HepG2 (cell line): ENCODE data around the gene NPDC1. TPM values are rescaled to one million over a fixed set of nuclear protein-coding genes. Genes with fewer than 3 reads are reported as not detected.

Experiments used
- BRCA1 ChIP-seq: sonication (generic); formaldehyde crosslinking; IDR thresholded peaks from 2 replicates; pipeline ENCODE4 v1.4.0; 2020; ENCODE audit warnings: missing genetic modification reagents
- ELF3 ChIP-seq: IDR thresholded peaks from 2 replicates; pipeline ENCODE4 v1.6.1; 2016; ENCODE audit warnings: missing genetic modification reagents, missing compliant biosample characterization
- EZH2 ChIP-seq: conservative IDR thresholded peaks from 2 replicates; pipeline ENCODE4 v1.6.1; 2012; ENCODE audit warnings: mild to moderate bottlenecking, low read depth, low read length, moderate library complexity
- FOXA3 ChIP-seq: IDR thresholded peaks from 2 replicates; pipeline ENCODE4 v1.6.1; 2016; ENCODE audit warnings: missing genetic modification reagents, missing compliant biosample characterization
- GATA4 ChIP-seq: sonication (generic); IDR thresholded peaks from 2 replicates; pipeline ENCODE4 v1.6.1; 2016; ENCODE audit warnings: antibody characterized with exemption, low read depth, borderline replicate concordance
- GTF2F1 ChIP-seq: fragments of 150-350 bp; IDR thresholded peaks from 2 replicates; pipeline ENCODE4 v1.6.1; 2014; ENCODE audit warnings: low read length
- IRX3 ChIP-seq: sonication (generic); formaldehyde crosslinking; IDR thresholded peaks from 2 replicates; pipeline ENCODE4 v1.8.1; 2023; ENCODE audit warnings: mild to moderate bottlenecking, low read depth, missing genetic modification reagents, borderline replicate concordance
- JARID2 ChIP-seq: sonication (generic); formaldehyde crosslinking; IDR thresholded peaks from 2 replicates; pipeline ENCODE4 v1.8.1; 2023; ENCODE audit warnings: missing genetic modification reagents, inconsistent platforms; ENCODE audit not compliant: insufficient replicate concordance
- KAT2B ChIP-seq: fragments of 150-350 bp; IDR thresholded peaks from 2 replicates; pipeline ENCODE4 v1.6.1; 2014; ENCODE audit warnings: low read depth, low read length, borderline replicate concordance
- RNF2 ChIP-seq: fragments of 450-650 bp; conservative IDR thresholded peaks from 2 replicates; pipeline ENCODE4 v1.6.1; 2016; ENCODE audit warnings: low read depth
- SATB2 ChIP-seq: sonication (generic); formaldehyde crosslinking; IDR thresholded peaks from 2 replicates; pipeline ENCODE4 v1.5.0; 2020; ENCODE audit warnings: missing genetic modification reagents
- SNAI1 ChIP-seq: sonication (generic); formaldehyde crosslinking; IDR thresholded peaks from 2 replicates; pipeline ENCODE4 v1.5.0; 2020; ENCODE audit warnings: mild to moderate bottlenecking, missing genetic modification reagents, borderline replicate concordance
- SP5 ChIP-seq: IDR thresholded peaks from 2 replicates; pipeline ENCODE4 v1.6.1; 2016; ENCODE audit warnings: low read depth, borderline replicate concordance
- SRY ChIP-seq: sonication (generic); formaldehyde crosslinking; IDR thresholded peaks from 2 replicates; pipeline ENCODE4 v1.8.0; 2022; ENCODE audit warnings: mild to moderate bottlenecking, missing genetic modification reagents
- TBX3 ChIP-seq: fragments of 450-650 bp; IDR thresholded peaks from 2 replicates; pipeline ENCODE4 v1.6.1; 2017; ENCODE audit warnings: antibody characterized with exemption, mild to moderate bottlenecking, inconsistent platforms, borderline replicate concordance
- YEATS2 ChIP-seq: sonication (generic); formaldehyde crosslinking; IDR thresholded peaks from 2 replicates; pipeline ENCODE4 v1.4.0; 2020; ENCODE audit warnings: missing genetic modification reagents, borderline replicate concordance
- ZBTB21 ChIP-seq: sonication (generic); formaldehyde crosslinking; IDR thresholded peaks from 2 replicates; pipeline ENCODE4 v1.4.0; 2020; ENCODE audit warnings: missing genetic modification reagents
- ZBTB42 ChIP-seq: sonication (generic); formaldehyde crosslinking; IDR thresholded peaks from 2 replicates; pipeline ENCODE4 v1.5.0; 2020; ENCODE audit warnings: mild to moderate bottlenecking, missing genetic modification reagents
- ZNF256 ChIP-seq: sonication (generic); formaldehyde crosslinking; conservative IDR thresholded peaks from 2 replicates; pipeline ENCODE4 v1.4.0; 2020; ENCODE audit warnings: missing genetic modification reagents
- ZNF34 ChIP-seq: sonication (generic); formaldehyde crosslinking; IDR thresholded peaks from 2 replicates; pipeline ENCODE4 v1.4.0; 2020; ENCODE audit warnings: mild to moderate bottlenecking, missing genetic modification reagents, borderline replicate concordance
- ZNF501 ChIP-seq: sonication (generic); formaldehyde crosslinking; IDR thresholded peaks from 2 replicates; pipeline ENCODE4 v1.5.1; 2020; ENCODE audit warnings: mild to moderate bottlenecking, moderate library complexity, missing genetic modification reagents
- ZNF567 ChIP-seq: sonication (generic); formaldehyde crosslinking; IDR thresholded peaks from 2 replicates; pipeline ENCODE4 v1.8.1; 2023; ENCODE audit warnings: mild to moderate bottlenecking, missing genetic modification reagents, borderline replicate concordance
- polyA plus RNA-seq, 8 experiments: library from polyadenylated mRNA; depleted of rRNA in 3 of 8; stranded (reverse) in 7 of 8; unstranded in 1 of 8; fragments of >200 nt; fragmentation: Illumina TruSeq in 4 of 8; extraction: Trizol in 4 of 8; gene quantifications; 2 replicates each; pipeline versions ENCODE4 v1.2.1 to v1.2.3, GENCODE V29; 2011 to 2016; ENCODE audit warnings: low read depth in 4 of 8, missing spikeins in 1 of 8, mixed read lengths in 1 of 8; ENCODE audit not compliant: insufficient read depth in 1 of 8
- total RNA-seq, 5 experiments: library from RNA; depleted of rRNA; stranded (reverse); fragments of >200 nt; fragmentation: Illumina TruSeq; extraction: Trizol; gene quantifications; 2 replicates each; pipeline ENCODE4 v1.2.3, GENCODE V29; 2016; ENCODE audit warnings: low read depth in 1 of 5
- TF ChIP-seq, protein P1 (sequence below): sonication (generic); formaldehyde crosslinking; IDR thresholded peaks from 2 replicates; pipeline ENCODE4 v1.4.0; 2020; ENCODE audit warnings: missing genetic modification reagents
- TF ChIP-seq, protein P2 (sequence below): sonication (generic); formaldehyde crosslinking; IDR thresholded peaks from 2 replicates; pipeline ENCODE4 v1.4.0; 2020; ENCODE audit warnings: mild to moderate bottlenecking, missing genetic modification reagents
- TF ChIP-seq, protein P3 (sequence below): sonication (generic); formaldehyde crosslinking; IDR thresholded peaks from 2 replicates; pipeline ENCODE4 v1.8.0; 2022; ENCODE audit warnings: mild to moderate bottlenecking, missing genetic modification reagents

Gene NPDC1
- total and polyA plus RNA-seq, 2 of the 13 experiments (the other 11 are each of a cell fraction or from before 2014, with no cell fraction given) = 0.84 to 5.4 TPM

DNA sequence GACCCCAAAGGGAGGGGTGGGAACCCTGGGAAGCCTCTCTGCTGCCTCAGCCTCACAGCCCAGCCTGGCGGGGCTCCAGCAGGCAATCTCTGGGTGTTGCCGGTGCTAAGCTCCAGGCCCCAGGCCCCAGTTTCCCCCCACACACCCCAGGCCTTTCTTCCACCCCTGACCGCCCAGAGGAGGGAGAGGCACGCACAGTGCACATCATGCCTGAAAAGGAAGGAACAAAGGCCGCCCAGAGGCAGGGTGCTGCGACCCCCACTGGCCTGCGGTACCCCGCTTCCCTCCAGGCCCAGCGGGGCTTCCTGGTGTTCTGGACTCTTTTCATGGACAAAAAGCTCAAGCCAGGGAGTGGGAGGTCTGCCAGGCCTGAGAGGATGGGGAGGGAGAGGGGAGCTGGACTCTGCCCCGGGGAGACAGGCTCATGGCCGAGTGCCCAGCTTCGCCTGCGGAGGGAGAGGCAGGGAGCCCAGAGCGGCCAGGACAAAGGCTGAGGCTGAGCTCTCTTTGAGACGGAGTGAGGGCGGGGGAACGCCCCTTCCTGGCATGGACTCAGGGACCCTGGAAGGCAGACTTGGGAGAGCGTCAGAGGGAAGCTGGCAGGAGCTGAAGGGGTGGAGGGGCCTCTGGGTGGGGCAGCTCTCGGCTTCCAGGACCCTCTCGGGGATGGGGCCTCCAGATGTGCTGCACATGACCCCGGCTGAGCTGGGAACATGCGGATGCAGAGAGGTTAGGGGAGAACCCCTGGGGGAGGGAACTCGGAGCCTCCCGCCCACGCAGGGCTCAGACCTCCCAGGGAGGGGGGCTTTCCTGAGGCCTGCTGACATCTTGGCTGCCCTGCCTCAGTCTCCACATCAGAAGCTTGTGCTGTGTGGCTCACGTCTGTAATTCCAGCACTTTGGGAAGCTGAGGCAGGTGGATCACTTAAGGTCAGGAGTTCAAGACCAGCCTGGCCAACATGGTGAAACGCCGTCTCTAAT lies 9.7 kb upstream of the NPDC1 start (continued):
- TF ChIP-seq JARID2 (CRISPR knock-in tag) (no peak), ZNF34 (CRISPR knock-in tag) (no peak), BRCA1 (CRISPR knock-in tag) (no peak), ZNF567 (CRISPR knock-in tag) (no peak; the same call in 1 of the 2 replicates), ZBTB21 (no peak), SATB2 (CRISPR knock-in tag) (no peak), FOXA3 (peak; percentile 19; the same call in 1 of the 2 replicates), KAT2B (no peak), SRY (CRISPR knock-in tag) (0 out of 2 replicates have a peak, but pooled peaks have one; percentile 3), GTF2F1 (no peak), TBX3 (no peak), ZBTB42 (CRISPR knock-in tag) (peak; percentile 63; the same call in 1 of the 2 replicates), ZNF256 (CRISPR knock-in tag) (no peak; the same call in 1 of the 2 replicates), IRX3 (CRISPR knock-in tag) (0 out of 2 replicates have a peak, but pooled peaks have one; percentile 5), SP5 (peak; percentile 89), GATA4 (no peak; the same call in 1 of the 2 replicates), RNF2 (no peak), SNAI1 (CRISPR knock-in tag) (peak; percentile 31; the same call in 1 of the 2 replicates), YEATS2 (no peak; the same call in 1 of the 2 replicates), EZH2 (no peak), ELF3 (peak; percentile 44; the same call in 1 of the 2 replicates), ZNF501 (CRISPR knock-in tag) (peak; percentile 17; the same call in 1 of the 2 replicates)
- TF ChIP-seq, protein P1, sequence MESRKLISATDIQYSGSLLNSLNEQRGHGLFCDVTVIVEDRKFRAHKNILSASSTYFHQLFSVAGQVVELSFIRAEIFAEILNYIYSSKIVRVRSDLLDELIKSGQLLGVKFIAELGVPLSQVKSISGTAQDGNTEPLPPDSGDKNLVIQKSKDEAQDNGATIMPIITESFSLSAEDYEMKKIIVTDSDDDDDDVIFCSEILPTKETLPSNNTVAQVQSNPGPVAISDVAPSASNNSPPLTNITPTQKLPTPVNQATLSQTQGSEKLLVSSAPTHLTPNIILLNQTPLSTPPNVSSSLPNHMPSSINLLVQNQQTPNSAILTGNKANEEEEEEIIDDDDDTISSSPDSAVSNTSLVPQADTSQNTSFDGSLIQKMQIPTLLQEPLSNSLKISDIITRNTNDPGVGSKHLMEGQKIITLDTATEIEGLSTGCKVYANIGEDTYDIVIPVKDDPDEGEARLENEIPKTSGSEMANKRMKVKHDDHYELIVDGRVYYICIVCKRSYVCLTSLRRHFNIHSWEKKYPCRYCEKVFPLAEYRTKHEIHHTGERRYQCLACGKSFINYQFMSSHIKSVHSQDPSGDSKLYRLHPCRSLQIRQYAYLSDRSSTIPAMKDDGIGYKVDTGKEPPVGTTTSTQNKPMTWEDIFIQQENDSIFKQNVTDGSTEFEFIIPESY (CRISPR knock-in tag) = no peak; the same call in 1 of the 2 replicates
- TF ChIP-seq, protein P2, sequence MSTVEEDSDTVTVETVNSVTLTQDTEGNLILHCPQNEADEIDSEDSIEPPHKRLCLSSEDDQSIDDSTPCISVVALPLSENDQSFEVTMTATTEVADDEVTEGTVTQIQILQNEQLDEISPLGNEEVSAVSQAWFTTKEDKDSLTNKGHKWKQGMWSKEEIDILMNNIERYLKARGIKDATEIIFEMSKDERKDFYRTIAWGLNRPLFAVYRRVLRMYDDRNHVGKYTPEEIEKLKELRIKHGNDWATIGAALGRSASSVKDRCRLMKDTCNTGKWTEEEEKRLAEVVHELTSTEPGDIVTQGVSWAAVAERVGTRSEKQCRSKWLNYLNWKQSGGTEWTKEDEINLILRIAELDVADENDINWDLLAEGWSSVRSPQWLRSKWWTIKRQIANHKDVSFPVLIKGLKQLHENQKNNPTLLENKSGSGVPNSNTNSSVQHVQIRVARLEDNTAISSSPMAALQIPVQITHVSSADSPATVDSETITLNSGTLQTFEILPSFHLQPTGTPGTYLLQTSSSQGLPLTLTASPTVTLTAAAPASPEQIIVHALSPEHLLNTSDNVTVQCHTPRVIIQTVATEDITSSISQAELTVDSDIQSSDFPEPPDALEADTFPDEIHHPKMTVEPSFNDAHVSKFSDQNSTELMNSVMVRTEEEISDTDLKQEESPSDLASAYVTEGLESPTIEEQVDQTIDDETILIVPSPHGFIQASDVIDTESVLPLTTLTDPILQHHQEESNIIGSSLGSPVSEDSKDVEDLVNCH (CRISPR knock-in tag) = no peak
- TF ChIP-seq, protein P3, sequence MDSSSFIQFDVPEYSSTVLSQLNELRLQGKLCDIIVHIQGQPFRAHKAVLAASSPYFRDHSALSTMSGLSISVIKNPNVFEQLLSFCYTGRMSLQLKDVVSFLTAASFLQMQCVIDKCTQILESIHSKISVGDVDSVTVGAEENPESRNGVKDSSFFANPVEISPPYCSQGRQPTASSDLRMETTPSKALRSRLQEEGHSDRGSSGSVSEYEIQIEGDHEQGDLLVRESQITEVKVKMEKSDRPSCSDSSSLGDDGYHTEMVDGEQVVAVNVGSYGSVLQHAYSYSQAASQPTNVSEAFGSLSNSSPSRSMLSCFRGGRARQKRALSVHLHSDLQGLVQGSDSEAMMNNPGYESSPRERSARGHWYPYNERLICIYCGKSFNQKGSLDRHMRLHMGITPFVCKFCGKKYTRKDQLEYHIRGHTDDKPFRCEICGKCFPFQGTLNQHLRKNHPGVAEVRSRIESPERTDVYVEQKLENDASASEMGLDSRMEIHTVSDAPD = no peak; the same call in 1 of the 2 replicates
